ENCODE data around the gene ATP6V0C.

Gene ATP6V0C

DNA sequence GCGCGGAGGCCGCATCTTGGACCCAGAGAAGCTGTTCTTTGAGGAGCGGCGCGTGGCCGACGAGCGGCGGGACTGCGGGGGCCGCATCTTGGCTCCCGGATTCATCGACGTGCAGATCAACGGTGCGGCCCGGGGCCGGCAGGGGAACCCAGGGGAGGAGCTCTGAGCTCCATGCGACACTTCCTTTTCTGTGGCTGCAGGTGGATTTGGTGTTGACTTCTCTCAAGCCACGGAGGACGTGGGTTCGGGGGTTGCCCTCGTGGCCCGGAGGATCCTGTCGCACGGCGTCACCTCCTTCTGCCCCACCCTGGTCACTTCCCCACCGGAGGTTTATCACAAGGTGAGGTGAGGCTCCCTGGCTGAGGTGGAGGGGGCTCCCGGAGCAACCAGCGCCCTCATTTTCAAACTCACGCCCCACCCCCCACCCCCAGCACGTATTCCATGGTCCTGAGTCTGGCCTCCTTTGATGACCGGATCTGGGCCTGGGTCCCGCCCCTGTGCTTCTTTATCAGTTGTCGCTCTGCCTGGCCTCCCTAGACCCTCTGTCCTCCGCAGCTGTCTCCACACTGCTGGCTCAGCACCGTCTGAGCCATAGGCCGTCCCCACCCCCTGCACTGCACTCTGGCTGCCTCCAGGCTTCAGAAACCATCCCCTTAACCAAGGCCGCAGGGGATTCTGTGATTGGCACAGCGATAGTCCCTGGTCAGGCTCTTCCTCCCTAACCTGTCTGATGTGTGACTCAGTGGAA, 7.2 kb downstream of the ATP6V0C start:
- TF ChIP-seq, protein P1, sequence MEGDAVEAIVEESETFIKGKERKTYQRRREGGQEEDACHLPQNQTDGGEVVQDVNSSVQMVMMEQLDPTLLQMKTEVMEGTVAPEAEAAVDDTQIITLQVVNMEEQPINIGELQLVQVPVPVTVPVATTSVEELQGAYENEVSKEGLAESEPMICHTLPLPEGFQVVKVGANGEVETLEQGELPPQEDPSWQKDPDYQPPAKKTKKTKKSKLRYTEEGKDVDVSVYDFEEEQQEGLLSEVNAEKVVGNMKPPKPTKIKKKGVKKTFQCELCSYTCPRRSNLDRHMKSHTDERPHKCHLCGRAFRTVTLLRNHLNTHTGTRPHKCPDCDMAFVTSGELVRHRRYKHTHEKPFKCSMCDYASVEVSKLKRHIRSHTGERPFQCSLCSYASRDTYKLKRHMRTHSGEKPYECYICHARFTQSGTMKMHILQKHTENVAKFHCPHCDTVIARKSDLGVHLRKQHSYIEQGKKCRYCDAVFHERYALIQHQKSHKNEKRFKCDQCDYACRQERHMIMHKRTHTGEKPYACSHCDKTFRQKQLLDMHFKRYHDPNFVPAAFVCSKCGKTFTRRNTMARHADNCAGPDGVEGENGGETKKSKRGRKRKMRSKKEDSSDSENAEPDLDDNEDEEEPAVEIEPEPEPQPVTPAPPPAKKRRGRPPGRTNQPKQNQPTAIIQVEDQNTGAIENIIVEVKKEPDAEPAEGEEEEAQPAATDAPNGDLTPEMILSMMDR (IDR thresholded peaks at IDR 0.05; ENCODE audit: insufficient read depth, missing control alignments), result no peak

GRCh38 chr16:2523801-2524231, 10.1 kb downstream of the ATP6V0C start:
- TF ChIP-seq, protein P1 (IDR thresholded peaks at IDR 0.05; ENCODE audit: insufficient read depth, missing control alignments), result no peak
- FAIRE-seq, result no peak

More for the DNA sequence above, 7.2 kb downstream of the ATP6V0C start:
- DNase-seq (ENCODE audit: insufficient read length, low spot score) (no peak), FAIRE-seq (no peak)

GRCh38 chr16:2524339-2524938, 10.7 kb downstream of the ATP6V0C start:
- TF ChIP-seq, protein P1 (IDR thresholded peaks at IDR 0.05; ENCODE audit: insufficient read depth, missing control alignments), result no peak
- no peak for FAIRE-seq
- DNase-seq (ENCODE audit: insufficient read length, low spot score), result no peak

More at GRCh38 chr16:2523801-2524231, 10.1 kb downstream of the ATP6V0C start:
- no peak for DNase-seq (ENCODE audit: insufficient read length, low spot score)

DNA sequence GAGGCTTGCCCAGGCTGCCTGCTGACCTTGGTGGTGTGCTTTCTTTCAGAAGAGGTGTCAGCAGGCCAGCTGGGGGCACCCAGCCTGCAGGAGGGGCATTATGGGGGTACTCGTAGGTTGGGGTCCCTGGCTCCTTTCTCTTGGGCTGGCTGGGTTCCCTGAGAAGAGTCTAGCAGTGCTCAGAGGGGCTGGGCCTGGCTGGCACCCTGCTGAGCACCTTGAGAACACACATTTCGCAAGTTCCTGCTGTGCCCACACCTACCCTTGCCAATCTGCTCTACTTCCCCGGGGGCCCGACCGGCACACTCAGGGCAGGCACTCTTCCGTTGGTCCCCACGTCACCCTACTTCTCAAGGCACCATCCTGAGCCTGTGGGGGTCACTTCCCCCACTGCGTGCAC, 12.4 kb downstream of the ATP6V0C start:
- DNase-seq (ENCODE audit: insufficient read length, low spot score), result no peak
- TF ChIP-seq, protein P1 (IDR thresholded peaks at IDR 0.05; ENCODE audit: insufficient read depth, missing control alignments), result no peak
- FAIRE-seq, result no peak

- TF ChIP-seq, protein P1 (IDR thresholded peaks at IDR 0.05; ENCODE audit: insufficient read depth, missing control alignments), result no peak
- DNase-seq (ENCODE audit: insufficient read length, low spot score) (no peak), FAIRE-seq (no peak)
Measured at GRCh38 chr16:2527071-2527783, 13.5 kb downstream of the ATP6V0C start.

DNA sequence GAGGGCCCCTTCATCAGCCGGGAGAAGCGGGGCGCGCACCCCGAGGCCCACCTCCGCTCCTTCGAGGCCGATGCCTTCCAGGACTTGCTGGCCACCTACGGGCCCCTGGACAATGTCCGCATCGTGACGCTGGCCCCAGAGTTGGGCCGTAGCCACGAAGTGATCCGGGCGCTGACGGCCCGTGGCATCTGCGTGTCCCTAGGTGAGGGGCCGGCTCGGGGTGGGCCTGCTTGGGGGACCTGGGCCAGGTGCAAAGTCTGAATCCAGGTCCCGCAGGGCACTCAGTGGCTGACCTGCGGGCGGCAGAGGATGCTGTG, 14.0 kb downstream of the ATP6V0C start:
- TF ChIP-seq, protein P1 (IDR thresholded peaks at IDR 0.05; ENCODE audit: insufficient read depth, missing control alignments), result no peak
- DNase-seq (ENCODE audit: insufficient read length, low spot score) (no peak), FAIRE-seq (no peak)
